Dedifferentiated amniotic fluid mesenchymal stem cell (primary cell): ENCODE results near the gene KRTAP4-9.
"Not testable (repeated sequence)": the region's sequence is repeated elsewhere in the genome, so short reads cannot be mapped to it uniquely, and the experiment has no call there.

Source experiments
- DNase-seq: peaks from one replicate; pipeline ENCODE4 v3.0.0-alpha.2; 2016; ENCODE audit errors: extremely low spot score

Gene KRTAP4-9

GRCh38 chr17:41127371-41127770 is 22.2 kb downstream of the KRTAP4-9 start:
- no peak for DNase-seq

- no peak for DNase-seq
Measured at GRCh38 chr17:41131979-41132378, 26.8 kb downstream of the KRTAP4-9 start.

GRCh38 chr17:41133880-41134735 is 28.9 kb downstream of the KRTAP4-9 start:
- no peak for DNase-seq

DNA sequence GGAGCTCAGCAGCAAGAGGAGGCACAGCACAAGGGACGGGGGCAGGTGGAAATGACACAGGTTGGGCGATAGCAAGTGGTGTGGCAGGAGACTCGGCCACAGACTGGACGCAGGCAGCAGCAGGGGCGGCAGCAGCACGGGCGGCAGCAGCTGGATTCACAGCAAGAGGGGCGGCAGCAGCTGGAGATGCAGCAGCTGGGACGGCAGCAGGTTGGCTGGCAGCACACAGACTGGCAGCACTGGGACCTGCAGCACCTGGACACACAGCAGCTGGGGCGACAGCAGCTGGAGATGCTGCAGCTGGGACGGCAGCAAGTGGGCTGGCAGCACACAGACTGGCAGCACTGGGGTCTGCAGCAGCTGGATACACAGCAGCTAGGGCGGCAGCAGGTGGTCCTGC is 34.7 kb downstream of the KRTAP4-9 start:
- DNase-seq, result not testable (repeated sequence)

DNA sequence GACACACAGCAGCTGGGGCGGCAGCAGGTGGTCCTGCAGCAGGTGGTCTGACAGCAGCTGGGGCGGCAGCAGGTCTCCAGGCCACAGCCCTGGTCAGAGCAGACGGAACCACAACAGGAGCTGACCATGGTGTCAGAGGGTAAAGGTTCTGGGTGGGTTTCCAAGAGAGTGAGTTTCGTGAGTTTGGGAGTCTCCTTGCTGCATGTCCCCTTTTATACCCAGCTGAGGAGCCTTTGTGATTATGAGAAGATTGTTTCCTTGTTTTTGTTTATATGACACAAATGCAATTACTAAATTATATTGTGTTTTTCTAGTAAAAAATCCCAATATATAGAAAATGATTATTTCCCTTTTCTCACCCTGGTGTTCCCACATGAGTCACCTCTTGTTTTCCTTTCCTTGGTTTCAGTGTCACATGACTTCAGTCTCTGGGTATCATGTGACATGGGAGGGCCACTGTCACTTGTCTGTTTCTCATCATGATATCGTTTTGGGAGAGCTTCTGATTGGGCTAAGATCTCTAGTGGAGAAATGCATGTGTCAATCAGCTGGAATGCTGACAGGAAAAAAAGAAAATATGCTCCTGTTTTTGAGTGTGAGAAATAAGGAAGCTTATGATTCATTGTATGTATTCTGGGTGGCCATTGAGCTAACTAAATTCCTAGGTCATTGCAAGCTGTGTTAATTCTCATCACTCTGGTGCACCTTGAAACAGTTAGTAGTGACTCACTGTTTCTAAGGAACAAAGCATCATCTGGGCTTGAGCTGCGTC is 35.4 kb downstream of the KRTAP4-9 start, which contains the start of gene KRTAP4-6:
TSS of gene KRTAP4-6 (minus strand) at position 185 of the 772 bp plus-strand sequence. CDS start at position 128, 57 bp downstream.
- no peak for DNase-seq

DNA sequence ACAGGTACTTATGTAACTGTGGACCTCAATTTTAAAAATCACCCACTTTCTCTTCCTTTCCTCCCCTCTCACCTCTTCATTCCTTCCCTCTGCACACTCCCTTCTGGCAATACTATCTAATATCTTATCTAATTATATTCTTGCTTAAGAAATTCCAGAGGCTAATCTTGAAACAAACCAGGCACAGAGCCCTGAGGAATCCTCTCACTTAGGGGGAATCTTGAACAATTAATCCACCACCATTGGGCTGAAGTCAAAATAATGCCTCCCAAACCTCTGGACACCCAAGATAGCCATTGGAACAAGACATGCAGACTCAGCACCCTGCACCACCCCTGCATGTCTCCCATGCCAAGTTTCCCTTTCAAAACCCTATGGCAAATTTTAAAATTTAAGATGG is 36.2 kb downstream of the KRTAP4-9 start:
- DNase-seq, result no peak

DNA sequence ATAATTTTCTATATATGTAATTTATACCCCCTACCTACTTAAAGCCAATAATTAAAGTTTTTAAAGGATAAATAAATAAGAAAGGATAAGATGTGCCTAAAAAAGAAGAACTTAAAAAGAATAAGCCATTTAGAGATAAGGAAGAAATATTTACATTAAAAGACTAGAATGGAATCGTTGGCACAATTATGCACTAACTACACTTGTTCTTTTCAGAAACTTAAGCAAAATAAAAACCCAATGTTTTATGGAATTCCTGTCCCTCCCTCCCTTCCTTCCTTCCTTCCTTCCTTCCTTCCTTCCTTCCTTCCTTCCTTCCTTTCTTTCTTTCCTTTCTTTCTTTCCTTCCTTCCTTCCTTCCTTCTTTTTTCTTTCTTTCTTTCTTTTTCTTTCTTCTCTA is 39.7 kb downstream of the KRTAP4-9 start:
- no peak for DNase-seq

DNA sequence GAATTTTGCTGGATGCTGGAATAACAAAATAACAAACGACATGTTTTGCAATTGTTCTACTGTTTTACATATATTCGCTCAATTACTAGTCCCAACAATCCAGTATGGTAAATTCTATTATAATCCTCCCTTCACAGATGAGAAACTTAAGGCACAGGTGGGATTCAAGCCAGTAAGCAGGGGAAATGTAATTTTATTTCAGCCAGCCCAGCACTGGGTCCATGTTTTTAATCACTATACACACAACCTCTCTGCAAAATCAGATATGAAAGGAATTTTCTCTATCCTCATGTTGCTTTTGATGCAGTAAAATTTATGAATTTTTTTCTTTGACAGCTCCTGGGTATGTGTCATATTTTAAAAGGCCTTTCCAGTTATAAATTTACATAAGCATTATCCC is 40.1 kb downstream of the KRTAP4-9 start:
- no peak for DNase-seq

GRCh38 chr17:41147531-41148204 is 42.5 kb downstream of the KRTAP4-9 start:
- DNase-seq, result no peak

DNA sequence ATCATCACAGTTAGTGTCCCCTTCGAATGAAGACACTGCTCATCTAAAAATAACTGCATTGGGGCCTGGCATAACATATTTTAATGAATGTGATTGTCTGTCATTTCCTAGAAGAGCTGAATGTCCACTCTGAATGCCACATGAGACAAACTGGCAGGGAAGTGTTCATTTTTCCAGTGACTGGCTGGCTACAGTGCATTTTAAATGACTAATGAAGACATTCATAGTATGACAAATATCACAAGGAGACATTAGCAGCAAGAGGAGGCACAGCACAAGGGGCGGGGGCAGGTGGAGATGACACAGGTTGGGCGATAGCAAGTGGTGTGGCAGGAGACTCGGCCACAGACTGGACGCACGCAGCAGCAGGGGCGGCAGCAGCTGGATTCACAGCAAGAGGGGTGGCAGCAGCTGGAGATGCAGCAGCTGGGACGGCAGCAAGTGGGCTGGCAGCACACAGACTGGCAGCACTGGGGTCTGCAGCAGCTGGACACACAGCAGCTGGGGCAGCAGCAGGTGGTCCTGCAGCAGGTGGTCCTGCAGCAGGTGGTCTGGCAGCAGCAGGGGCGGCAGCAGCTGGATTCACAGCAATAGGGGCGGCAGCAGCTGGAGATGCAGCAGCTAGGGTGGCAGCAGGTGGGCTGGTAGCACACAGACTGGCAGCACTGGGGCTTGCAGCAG is 43.9 kb downstream of the KRTAP4-9 start:
- DNase-seq, result not testable (repeated sequence)

DNA sequence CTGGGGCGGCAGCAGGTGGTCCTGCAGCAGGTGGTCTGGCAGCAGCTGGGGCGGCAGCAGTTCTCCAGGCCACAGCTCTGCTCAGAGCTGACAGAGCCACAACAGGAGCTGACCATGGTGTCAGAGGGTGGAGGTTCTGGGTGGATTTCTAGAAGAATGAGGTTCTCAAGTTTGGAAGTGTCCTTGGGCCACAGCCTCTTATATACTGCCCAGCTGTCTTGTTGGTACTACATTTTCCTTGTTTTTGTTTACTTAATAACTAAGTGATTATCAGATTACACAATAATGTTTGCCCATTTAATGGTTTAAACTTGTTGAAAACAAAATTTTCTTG is 44.4 kb downstream of the KRTAP4-9 start, which contains the start of gene KRTAP4-5:
TSS of gene KRTAP4-5 (minus strand) at position 174 of the 334 bp plus-strand sequence. CDS start at position 116, 58 bp downstream.
- no peak for DNase-seq

DNA sequence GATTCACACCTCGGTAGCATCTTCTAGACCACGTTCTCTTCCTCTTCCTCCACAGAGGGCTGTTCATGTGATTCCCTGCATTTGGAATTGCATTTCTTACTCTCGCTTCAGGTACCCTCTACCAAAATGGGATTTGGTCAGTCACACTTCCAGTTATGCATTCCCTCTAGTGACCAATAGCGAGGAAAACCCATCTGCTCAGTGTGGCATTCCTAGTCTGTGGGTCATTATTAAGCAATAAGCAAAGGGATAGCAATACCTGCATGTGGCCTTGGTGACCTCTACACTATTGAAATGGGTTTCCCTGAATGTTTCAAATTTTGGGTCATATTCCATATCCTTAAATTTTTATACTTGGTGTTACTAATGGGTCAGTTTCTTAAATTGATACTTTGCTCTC is 44.8 kb downstream of the KRTAP4-9 start:
- DNase-seq, result no peak

GRCh38 chr17:41151525-41151924 is 46.3 kb downstream of the KRTAP4-9 start:
- DNase-seq, result no peak

GRCh38 chr17:41153856-41154255 is 48.7 kb downstream of the KRTAP4-9 start:
- no peak for DNase-seq
